AG09319 (cell line): ENCODE measurements around the gene CAPN12.

Experiments
- DNase-seq: peaks from one replicate; pipeline ENCODE4 v3.0.0-alpha.2; 2010; ENCODE audit warnings: low read depth; ENCODE audit errors: extremely low read depth
- TF ChIP-seq, protein P1 (sequence below): IDR thresholded peaks from 2 replicates; pipeline ENCODE4 v1.5.1; 2011; ENCODE audit warnings: low read depth, mild to moderate bottlenecking, inconsistent platforms, low read length, moderate library complexity

Gene CAPN12

GRCh38 chr19:38693380-38694223 lies 50.7 kb downstream of the CAPN12 start:
- no peak for DNase-seq
- TF ChIP-seq, protein P1, sequence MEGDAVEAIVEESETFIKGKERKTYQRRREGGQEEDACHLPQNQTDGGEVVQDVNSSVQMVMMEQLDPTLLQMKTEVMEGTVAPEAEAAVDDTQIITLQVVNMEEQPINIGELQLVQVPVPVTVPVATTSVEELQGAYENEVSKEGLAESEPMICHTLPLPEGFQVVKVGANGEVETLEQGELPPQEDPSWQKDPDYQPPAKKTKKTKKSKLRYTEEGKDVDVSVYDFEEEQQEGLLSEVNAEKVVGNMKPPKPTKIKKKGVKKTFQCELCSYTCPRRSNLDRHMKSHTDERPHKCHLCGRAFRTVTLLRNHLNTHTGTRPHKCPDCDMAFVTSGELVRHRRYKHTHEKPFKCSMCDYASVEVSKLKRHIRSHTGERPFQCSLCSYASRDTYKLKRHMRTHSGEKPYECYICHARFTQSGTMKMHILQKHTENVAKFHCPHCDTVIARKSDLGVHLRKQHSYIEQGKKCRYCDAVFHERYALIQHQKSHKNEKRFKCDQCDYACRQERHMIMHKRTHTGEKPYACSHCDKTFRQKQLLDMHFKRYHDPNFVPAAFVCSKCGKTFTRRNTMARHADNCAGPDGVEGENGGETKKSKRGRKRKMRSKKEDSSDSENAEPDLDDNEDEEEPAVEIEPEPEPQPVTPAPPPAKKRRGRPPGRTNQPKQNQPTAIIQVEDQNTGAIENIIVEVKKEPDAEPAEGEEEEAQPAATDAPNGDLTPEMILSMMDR, result no peak

DNA sequence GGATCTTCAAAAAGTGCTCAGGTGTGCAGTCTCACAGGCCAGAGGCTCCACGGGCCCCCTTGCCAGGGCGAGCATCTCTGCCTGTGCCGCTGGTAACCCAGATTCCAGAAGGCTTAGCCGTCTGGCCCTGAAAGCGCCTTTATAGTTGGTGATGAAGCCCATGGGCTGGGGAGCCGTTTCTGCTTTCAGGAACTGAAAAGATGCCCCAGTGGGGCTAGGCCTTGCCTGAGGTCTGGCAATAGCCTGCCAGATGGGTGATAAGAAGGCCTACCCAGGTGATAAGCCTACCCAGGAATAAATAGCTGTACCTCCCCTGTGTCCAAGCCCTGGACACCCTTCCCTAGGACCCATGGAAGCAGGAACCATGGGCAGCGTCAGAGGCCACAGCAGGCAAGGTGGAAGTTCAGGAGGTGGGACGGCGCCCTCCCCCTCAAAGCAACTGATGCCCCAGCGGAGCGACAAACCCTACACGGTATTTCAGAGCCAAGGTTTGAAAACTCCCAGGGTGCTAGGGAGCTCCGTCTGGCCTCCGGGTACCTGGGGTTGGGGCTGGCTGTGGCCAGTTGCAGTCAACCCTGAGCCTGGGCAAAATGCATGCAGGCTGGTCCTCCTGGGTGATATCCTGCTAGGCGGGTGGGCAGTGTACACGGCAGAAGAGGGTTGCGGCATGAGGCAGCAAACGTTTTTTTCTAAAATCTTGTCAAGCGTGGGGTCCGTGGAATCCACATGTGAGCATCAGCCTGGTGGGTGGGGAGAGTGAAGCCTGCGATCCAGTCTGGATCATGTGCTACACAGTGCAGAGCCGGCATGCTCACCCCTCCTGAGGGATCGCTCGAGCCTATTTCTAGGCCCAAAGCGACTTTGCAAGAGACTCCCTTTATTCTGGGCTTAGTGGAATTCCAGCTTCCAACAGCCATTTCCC lies 51.6 kb downstream of the CAPN12 start:
- no peak for DNase-seq
- TF ChIP-seq, protein P1, result no peak

DNA sequence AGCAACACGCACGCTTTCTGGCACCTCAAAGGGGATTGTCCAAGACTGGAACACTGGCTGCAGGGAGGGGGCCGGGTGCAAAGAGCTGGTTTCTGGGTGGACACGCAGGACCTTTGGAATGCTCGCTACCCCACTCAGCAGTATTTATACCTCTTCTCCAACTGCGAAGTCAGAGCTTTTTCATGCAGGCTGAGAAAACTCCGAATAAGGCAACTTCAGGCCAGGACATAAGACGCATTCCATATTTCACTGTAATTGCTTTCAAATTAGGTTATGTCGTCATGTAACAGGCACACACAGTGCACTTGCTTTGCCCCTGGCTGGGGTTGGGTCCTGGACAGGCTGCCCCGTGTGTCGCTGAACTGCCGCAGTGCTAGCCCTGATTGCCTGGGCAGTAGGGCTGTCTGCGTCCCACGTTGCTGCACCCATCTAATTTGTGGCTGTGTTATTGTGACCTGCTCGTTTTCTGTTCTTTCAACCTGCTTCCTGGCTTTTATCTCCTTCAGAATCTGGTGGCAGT lies 52.3 kb downstream of the CAPN12 start:
- peak; percentile 88 for DNase-seq
- TF ChIP-seq, protein P1, result no peak

DNA sequence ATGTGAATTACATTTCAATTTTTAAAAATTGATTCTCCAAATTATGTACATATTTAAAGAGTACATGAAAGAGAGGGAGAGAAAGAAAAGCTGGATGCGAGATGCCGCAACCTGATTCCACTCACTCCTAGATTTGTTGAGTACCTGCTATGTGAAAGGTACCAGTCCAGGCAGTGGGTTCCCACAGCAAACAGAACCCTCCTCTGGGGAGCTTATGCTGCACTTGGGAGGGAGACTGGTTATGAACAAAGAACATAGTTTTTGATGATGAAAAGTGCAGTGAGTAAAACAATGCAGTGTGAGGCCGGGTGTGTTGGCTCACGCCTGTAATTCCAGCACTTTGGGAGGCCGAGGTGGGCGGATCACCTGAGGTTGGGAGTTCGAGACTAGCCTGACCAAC lies 53.4 kb downstream of the CAPN12 start:
- TF ChIP-seq, protein P1, result no peak
- DNase-seq, result no peak

DNA sequence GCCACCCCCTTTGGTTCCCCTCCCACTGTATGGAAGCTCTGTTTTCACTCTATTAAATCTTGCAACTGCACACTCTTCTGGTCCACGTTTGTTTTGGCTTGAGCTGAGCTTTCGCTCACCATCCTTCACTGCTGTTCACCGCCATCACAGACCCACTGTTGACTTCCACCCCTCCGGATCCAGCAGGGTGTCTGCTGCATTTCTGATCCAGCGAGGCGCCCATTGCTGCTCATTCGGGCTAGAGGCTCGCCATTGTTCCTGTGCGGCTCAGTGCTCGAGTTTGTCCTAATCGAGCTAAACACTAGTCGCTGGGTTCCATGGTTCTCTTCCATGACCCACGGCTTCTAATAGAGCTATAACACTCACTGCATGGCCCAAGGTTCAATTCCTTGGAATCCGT lies 54.1 kb downstream of the CAPN12 start:
- DNase-seq, result no peak
- TF ChIP-seq, protein P1, result no peak

DNA sequence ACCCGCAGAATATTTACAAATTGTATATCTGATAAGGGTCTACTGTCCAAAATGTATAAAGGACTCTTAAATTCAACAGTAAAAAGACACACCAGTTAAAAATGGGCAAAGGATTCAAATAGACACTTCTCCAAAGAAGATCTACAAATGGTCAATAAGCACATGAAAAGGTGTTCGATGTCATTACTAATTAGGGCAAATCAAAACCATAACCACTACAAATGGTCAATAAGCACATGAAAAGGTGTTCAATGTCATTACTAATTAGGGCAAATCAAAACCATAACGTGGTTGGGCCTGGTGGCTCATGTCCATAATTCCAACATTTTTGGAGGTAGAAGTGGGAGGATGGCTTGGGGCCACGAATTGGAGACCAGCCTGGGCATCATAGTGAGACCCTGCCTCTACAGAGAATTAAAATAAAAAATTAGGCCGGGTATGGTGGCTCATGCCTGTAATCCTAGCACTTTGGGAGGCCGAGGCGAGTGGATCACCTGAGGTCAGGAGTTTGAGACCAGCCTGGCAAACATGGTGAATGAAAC lies 56.4 kb downstream of the CAPN12 start:
- TF ChIP-seq, protein P1, result no peak
- no peak for DNase-seq
